Measurements from ENCODE around the gene DEPDC1B.
"Not testable (repeated sequence)": the region's sequence is repeated elsewhere in the genome, so short reads cannot be mapped to it uniquely, and the experiment has no call there.

The DEPDC1B gene

DNA sequence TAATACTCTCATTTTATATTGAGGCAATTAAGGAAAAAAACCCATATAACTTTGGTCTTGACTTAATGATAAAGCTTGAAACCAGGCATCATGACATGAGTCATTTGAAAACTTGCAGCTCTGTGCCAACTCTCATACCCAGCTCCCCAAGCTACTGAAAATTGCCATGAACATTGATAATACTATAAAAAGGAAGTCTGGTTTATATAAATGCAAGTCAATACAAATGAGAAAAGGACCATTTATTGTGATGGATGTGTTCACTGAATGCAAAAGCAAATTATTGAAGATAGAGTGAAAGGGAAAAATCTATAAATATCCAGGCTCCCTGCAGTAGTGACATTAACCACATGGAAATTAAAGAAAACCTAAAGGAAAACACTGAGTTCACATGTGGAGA lies 116.3 kb downstream of the DEPDC1B start:
- DNase-seq (ENCODE audit: low spot score): no peak

DNA sequence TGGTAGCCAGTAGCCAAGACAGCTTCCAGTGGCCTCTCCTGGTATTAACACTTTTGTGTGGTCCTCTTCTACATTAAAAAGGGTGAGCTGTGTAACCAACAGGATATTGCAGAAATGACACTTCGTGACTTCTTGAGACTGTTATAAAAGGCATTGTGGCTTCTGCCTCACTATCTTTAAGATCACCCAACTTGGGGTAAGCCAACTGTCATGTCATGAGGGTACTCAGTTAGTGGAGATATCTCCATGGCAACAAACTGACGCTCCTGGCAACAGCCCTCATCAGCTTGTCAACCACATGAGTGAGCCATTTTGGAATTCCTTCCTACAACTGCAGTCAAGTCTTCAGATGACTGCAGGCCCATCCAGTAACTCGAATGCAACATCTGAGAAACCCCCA lies 121.7 kb downstream of the DEPDC1B start:
- DNase-seq (ENCODE audit: low spot score): no peak

DNA sequence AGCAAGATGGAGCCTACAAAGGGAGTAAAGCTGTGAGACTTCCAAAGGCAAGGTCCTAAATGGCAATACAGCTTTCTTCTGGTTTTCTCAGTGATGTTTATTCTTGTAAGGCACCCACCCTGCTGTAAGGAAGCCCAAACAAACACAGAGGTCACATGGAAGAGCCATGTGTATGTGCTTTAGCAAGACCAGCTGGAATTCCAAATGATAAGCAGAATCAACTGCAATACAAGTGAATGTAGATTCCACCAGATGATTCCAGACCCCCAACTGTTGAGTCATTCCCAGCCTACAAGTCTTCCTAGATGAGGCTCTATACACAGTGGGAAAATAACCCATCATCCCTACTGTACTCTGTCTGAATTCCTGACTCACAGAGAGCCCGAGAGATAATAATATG lies 122.8 kb downstream of the DEPDC1B start:
- DNase-seq (ENCODE audit: low spot score): no peak

DNA sequence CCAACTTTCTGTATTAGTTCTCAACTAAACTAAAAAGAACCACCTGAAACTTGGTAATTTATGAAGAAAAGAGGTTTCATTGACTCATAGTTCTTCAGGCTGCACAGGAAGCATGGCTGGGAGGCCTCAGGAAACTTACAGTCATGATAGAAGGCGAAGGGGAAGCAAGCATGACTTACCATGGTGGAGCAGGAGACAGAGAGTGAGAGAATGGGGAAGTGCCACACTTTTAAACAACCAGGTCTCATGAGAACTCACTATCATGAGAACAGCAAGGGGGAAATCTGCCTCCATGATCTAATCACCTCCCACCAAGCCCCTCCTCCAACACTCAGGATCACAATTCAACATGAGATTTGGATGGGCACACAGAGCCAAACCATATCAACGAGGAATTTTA lies 123.5 kb downstream of the DEPDC1B start:
- no peak for DNase-seq (ENCODE audit: low spot score)

DNA sequence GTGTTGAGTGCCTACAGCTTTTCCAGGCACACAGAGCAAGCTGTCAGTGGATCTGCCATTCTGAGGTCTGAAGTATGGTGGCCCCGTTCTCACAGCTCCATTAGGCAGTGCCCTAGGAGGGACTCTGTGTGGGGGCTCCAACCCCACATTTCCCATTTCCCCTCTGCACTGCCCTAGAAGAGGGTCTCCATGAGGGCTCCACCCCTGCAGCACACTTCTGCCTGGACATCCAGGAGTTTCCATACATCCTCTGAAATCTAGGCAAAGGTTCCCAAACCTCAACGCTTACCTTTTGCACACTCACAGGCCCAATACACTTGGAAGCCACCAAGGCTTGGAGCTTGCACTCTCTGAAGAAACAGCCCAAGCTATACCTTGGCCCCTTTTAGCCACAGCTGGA lies 131.3 kb downstream of the DEPDC1B start:
- DNase-seq (ENCODE audit: low spot score): no peak

DNA sequence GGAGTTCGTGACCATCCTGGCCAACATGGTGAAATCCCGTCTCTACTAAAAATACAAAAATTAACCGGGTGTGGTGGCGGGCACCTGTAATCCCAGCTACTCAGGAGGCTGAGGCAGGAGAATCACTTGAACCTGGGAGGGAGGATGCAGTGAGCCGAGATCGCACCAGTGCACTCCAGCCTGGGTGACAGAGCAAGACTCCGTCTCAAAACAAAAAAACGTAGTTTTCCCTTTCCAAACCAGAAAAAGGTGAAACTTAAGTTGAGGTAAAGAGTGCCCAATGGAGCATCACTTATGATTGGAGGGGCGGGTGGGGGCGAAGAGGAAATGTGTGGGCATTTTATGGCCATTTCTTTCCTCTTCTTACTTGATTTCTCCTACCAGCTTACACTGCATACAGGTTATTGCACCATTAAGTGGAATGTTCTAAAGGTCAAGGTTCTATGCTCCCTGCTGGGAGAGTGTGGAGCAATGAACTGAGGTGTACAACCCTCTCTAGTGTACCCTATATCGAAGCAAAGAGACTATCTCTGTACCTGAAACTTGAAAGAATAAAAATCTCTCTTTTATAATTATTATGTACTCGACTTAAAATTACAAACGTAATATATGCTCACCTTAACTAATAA lies 136.2 kb downstream of the DEPDC1B start:
- no peak for DNase-seq (ENCODE audit: low spot score)

GRCh38 chr5:60553291-60553690 lies 146.7 kb downstream of the DEPDC1B start:
- DNase-seq (ENCODE audit: low spot score): not testable (repeated sequence)

DNA sequence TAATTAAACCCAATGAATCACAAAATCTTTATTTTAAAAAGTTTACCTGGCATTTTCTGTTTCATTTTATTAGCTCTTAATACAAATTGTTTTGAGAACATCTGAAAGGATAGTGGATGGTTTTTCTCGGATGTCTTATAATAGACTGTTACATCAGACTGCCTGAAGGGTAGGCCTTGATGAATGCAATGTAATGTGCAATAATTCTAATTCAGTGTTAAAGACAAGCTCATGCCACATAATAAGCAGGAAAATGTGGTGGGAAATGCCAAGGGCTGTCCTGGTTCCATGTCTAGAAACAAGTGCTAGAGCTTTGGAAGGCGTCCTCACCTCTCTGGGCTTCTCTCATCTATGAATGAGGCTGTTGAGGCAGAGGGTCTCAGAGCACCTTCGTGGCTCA lies 148.1 kb downstream of the DEPDC1B start:
- no peak for DNase-seq (ENCODE audit: low spot score)

DNA sequence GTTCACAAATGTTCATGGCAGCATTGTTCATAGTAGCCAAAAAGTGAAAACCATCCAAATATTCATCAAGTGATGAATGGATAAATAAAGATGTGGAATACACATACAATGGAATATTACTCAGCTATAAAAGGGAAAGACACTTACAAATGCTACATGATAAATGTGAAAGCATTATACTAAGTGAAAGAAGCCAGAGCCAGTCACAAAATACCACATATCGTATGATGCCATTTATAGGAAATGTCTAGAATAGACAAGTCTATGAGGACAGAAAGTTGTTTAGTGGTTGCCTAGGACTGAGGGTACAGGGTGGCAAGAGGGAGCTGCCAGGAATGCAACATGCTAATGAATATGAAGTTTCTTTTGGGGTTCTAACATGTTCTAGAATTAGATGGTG lies 148.7 kb downstream of the DEPDC1B start:
- DNase-seq (ENCODE audit: low spot score): no peak

- no peak for DNase-seq (ENCODE audit: low spot score)
Measured at GRCh38 chr5:60550311-60550710, 149.7 kb downstream of the DEPDC1B start.

DNA sequence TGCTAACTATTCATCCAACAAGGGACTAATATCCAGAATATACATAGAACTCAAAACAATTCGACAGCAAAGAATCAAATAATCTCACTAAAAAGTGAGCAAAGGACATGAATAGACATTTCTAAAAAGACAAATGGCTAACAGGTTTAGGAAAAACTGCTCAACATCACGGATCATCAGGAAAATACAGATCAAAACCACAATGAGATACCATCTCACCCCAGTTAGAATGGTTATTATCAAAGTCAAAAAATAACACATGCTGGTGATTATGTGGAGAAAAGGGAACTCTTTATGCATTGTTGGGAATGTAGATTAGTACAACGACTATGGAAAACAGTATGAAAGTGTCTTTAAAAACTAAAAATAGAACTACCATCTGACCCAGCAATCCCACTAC lies 150.1 kb downstream of the DEPDC1B start:
- DNase-seq (ENCODE audit: low spot score): no peak
